K562 (cell line): ENCODE results near the gene MED13L. TPM values are rescaled to one million over a fixed set of nuclear protein-coding genes. Genes with fewer than 3 reads are reported as not detected.
A peak's percentile ranks its signal among the peaks of the same experiment; 100 is the strongest.

Experiments
- BACH1 ChIP-seq: fragments of 200-800 bp; sonication (Bioruptor generic); IDR thresholded peaks from 2 replicates; pipeline ENCODE4 v1.6.1; 2016; ENCODE audit warnings: missing genetic modification characterization, missing compliant biosample characterization
- GABPA ChIP-seq: fragments of 200-800 bp; sonication (Bioruptor generic); conservative IDR thresholded peaks from 2 replicates; pipeline ENCODE4 v1.6.1; 2016; ENCODE audit warnings: low read depth, missing genetic modification characterization, missing compliant biosample characterization
- IRF1 ChIP-seq: sonication (generic); formaldehyde crosslinking; IDR thresholded peaks from 2 replicates; pipeline ENCODE4 v1.8.0; 2022; ENCODE audit warnings: missing genetic modification reagents, mild to moderate bottlenecking, borderline replicate concordance
- PCBP2 ChIP-seq: fragments of 200-400 bp; formaldehyde crosslinking; IDR thresholded peaks from 2 replicates; pipeline ENCODE4 v1.6.1; 2018; ENCODE audit warnings: low read length, low read depth, mild to moderate bottlenecking, moderate library complexity; ENCODE audit not compliant: poor library complexity, severe bottlenecking
- PYGO2 ChIP-seq: fragments of 450-650 bp; IDR thresholded peaks from 2 replicates; pipeline ENCODE4 v1.6.1; 2016; ENCODE audit warnings: mild to moderate bottlenecking, missing genetic modification characterization, moderate library complexity, missing compliant biosample characterization
- TAF9B ChIP-seq: fragments of 450-650 bp; IDR thresholded peaks from 2 replicates; pipeline ENCODE4 v1.6.1; 2018; ENCODE audit warnings: mild to moderate bottlenecking; ENCODE audit not compliant: partially characterized antibody
- THRAP3 ChIP-seq: fragments of 450-650 bp; IDR thresholded peaks from 2 replicates; pipeline ENCODE4 v1.6.1; 2016; ENCODE audit warnings: mild to moderate bottlenecking, inconsistent platforms, borderline replicate concordance
- ZBTB7A ChIP-seq: IDR thresholded peaks from 2 replicates; pipeline ENCODE4 v1.6.1; 2011; ENCODE audit warnings: low read depth, mild to moderate bottlenecking, low read length, moderate library complexity, borderline replicate concordance; ENCODE audit not compliant: control insufficient read depth
- ZNF12 ChIP-seq: sonication (generic); formaldehyde crosslinking; IDR thresholded peaks from 2 replicates; pipeline ENCODE4 v1.4.0; 2020; ENCODE audit warnings: mild to moderate bottlenecking, missing genetic modification reagents
- ZNF507 ChIP-seq: conservative IDR thresholded peaks from 2 replicates; pipeline ENCODE4 v1.6.1; 2017; ENCODE audit warnings: missing genetic modification characterization, missing compliant biosample characterization
- ZZZ3 ChIP-seq: fragments of 450-650 bp; IDR thresholded peaks from 2 replicates; pipeline ENCODE4 v1.6.1; 2016; ENCODE audit warnings: antibody characterized with exemption, mild to moderate bottlenecking, moderate library complexity
- polyA plus RNA-seq, 8 experiments: library from polyadenylated mRNA; depleted of rRNA in 4 of 8; stranded (reverse) in 5 of 8; unstranded in 3 of 8; fragments of >200 nt; fragmentation: Nextera tagmentation in 2 of 8; fragmentation: Illumina TruSeq in 1 of 8; extraction: Ambion mirVana in 2 of 8; extraction: Trizol in 1 of 8; gene quantifications; 2 replicates each; pipeline versions ENCODE4 v1.2.1 to v1.2.3, GENCODE V29; 2011 to 2014; ENCODE audit warnings: inconsistent platforms in 1 of 8, missing spikeins in 1 of 8
- total RNA-seq, 7 experiments: library from RNA; depleted of rRNA in 6 of 7; stranded (reverse); fragments of >200 nt in 6 of 7; fragmentation: Illumina TruSeq in 2 of 7; extraction: Trizol in 2 of 7; gene quantifications; 2 replicates each; pipeline versions ENCODE4 v1.2.1 to v1.2.3, GENCODE V29; 2011 to 2021; ENCODE audit warnings: low replicate concordance in 1 of 7
- TF ChIP-seq, protein P1 (sequence below), 3 experiments: fragments of 200-800 bp in 1 of 3; fragments of 250-450 bp in 1 of 3; fragments of 450-650 bp in 1 of 3; sonication (Bioruptor Pico) in 1 of 3; sonication (Bioruptor generic) in 1 of 3; formaldehyde crosslinking in 1 of 3; IDR thresholded peaks; 2 replicates each; pipeline versions ENCODE4 v1.6.1 to v1.8.0; 2016 to 2022; ENCODE audit warnings: mild to moderate bottlenecking in 2 of 3, missing genetic modification characterization in 2 of 3, missing compliant biosample characterization in 1 of 3, moderate library complexity in 1 of 3
- TF ChIP-seq, protein P2 (sequence below): IDR thresholded peaks from 2 replicates; pipeline ENCODE4 v1.6.1; 2012; ENCODE audit warnings: low read depth, low read length, improper control_type of control experiment, borderline replicate concordance
- TF ChIP-seq, protein P3 (sequence below): fragments of 450-650 bp; formaldehyde crosslinking; IDR thresholded peaks from 2 replicates; pipeline ENCODE4 v1.4.0; 2022; ENCODE audit warnings: mild to moderate bottlenecking, moderate library complexity
- TF ChIP-seq, protein P4 (sequence below): sonication (generic); formaldehyde crosslinking; IDR thresholded peaks from 2 replicates; pipeline ENCODE4 v1.5.0; 2020; ENCODE audit warnings: missing genetic modification reagents
- TF ChIP-seq, protein P5 (sequence below): sonication (generic); formaldehyde crosslinking; IDR thresholded peaks from 2 replicates; pipeline ENCODE4 v1.8.1; 2022; ENCODE audit warnings: missing genetic modification reagents

Gene MED13L
- total and polyA plus RNA-seq, 9 of the 15 experiments (the other 6 are each of a cell fraction or from before 2014, with no cell fraction given): 13.4 to 90.3 (median 36.9) TPM

GRCh38 chr12:116282371-116283286, 5.1 kb upstream of the MED13L start (continued):
- TF ChIP-seq, protein P1, sequence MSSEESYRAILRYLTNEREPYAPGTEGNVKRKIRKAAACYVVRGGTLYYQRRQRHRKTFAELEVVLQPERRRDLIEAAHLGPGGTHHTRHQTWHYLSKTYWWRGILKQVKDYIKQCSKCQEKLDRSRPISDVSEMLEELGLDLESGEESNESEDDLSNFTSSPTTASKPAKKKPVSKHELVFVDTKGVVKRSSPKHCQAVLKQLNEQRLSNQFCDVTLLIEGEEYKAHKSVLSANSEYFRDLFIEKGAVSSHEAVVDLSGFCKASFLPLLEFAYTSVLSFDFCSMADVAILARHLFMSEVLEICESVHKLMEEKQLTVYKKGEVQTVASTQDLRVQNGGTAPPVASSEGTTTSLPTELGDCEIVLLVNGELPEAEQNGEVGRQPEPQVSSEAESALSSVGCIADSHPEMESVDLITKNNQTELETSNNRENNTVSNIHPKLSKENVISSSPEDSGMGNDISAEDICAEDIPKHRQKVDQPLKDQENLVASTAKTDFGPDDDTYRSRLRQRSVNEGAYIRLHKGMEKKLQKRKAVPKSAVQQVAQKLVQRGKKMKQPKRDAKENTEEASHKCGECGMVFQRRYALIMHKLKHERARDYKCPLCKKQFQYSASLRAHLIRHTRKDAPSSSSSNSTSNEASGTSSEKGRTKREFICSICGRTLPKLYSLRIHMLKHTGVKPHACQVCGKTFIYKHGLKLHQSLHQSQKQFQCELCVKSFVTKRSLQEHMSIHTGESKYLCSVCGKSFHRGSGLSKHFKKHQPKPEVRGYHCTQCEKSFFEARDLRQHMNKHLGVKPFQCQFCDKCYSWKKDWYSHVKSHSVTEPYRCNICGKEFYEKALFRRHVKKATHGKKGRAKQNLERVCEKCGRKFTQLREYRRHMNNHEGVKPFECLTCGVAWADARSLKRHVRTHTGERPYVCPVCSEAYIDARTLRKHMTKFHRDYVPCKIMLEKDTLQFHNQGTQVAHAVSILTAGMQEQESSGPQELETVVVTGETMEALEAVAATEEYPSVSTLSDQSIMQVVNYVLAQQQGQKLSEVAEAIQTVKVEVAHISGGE (CRISPR knock-in tag; IDR thresholded peaks at IDR 0.05): peak in 1 of 3 experiments; percentile 43; a peak in 1 of 6 replicates
- no peak for TF ChIP-seq PCBP2
- TF ChIP-seq GABPA (tag): peak; percentile 63
- no peak for TF ChIP-seq IRF1 (CRISPR knock-in tag)
- no peak for TF ChIP-seq ZNF12 (CRISPR knock-in tag)
- TF ChIP-seq, protein P2, sequence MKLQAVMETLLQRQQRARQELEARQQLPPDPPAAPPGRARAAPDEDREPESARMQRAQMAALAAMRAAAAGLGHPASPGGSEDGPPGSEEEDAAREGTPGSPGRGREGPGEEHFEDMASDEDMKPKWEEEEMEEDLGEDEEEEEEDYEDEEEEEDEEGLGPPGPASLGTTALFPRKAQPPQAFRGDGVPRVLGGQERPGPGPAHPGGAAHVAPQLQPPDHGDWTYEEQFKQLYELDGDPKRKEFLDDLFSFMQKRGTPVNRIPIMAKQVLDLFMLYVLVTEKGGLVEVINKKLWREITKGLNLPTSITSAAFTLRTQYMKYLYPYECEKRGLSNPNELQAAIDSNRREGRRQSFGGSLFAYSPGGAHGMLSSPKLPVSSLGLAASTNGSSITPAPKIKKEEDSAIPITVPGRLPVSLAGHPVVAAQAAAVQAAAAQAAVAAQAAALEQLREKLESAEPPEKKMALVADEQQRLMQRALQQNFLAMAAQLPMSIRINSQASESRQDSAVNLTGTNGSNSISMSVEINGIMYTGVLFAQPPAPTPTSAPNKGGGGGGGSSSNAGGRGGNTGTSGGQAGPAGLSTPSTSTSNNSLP: no peak
- no peak for TF ChIP-seq THRAP3
- no peak for TF ChIP-seq ZNF507 (tag)
- TF ChIP-seq, protein P3, sequence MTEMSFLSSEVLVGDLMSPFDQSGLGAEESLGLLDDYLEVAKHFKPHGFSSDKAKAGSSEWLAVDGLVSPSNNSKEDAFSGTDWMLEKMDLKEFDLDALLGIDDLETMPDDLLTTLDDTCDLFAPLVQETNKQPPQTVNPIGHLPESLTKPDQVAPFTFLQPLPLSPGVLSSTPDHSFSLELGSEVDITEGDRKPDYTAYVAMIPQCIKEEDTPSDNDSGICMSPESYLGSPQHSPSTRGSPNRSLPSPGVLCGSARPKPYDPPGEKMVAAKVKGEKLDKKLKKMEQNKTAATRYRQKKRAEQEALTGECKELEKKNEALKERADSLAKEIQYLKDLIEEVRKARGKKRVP (CRISPR knock-in tag): no peak
- no peak for TF ChIP-seq ZBTB7A
- TF ChIP-seq, protein P4, sequence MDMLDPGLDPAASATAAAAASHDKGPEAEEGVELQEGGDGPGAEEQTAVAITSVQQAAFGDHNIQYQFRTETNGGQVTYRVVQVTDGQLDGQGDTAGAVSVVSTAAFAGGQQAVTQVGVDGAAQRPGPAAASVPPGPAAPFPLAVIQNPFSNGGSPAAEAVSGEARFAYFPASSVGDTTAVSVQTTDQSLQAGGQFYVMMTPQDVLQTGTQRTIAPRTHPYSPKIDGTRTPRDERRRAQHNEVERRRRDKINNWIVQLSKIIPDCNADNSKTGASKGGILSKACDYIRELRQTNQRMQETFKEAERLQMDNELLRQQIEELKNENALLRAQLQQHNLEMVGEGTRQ (CRISPR knock-in tag): no peak
- TF ChIP-seq TAF9B: no peak
- TF ChIP-seq BACH1 (tag): peak; percentile 22; the same call in 1 of the 2 replicates
- TF ChIP-seq ZZZ3: no peak
- TF ChIP-seq, protein P5, sequence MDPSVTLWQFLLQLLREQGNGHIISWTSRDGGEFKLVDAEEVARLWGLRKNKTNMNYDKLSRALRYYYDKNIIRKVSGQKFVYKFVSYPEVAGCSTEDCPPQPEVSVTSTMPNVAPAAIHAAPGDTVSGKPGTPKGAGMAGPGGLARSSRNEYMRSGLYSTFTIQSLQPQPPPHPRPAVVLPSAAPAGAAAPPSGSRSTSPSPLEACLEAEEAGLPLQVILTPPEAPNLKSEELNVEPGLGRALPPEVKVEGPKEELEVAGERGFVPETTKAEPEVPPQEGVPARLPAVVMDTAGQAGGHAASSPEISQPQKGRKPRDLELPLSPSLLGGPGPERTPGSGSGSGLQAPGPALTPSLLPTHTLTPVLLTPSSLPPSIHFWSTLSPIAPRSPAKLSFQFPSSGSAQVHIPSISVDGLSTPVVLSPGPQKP (CRISPR knock-in tag): no peak
- TF ChIP-seq PYGO2 (tag): no peak
